Measurements from ENCODE around the gene IL12RB2.
A peak's percentile ranks its signal among the peaks of the same experiment; 100 is the strongest.
"Not testable (repeated sequence)": the region's sequence is repeated elsewhere in the genome, so short reads cannot be mapped to it uniquely, and the experiment has no call there.

The IL12RB2 gene

GRCh38 chr1:67400029-67400786, 92.5 kb downstream of the IL12RB2 start:
- not testable (repeated sequence) for DNase-seq

- no peak for DNase-seq
These were observed 93.8 kb downstream of the IL12RB2 start for GRCh38 chr1:67401443-67401842.

GRCh38 chr1:67404212-67404620, 96.5 kb downstream of the IL12RB2 start:
- no peak for DNase-seq

- no peak for DNase-seq
These were observed 98.0 kb downstream of the IL12RB2 start for GRCh38 chr1:67405473-67406245.

GRCh38 chr1:67407498-67407897, 99.8 kb downstream of the IL12RB2 start:
- no peak for DNase-seq

GRCh38 chr1:67408148-67408547, 100.5 kb downstream of the IL12RB2 start:
- DNase-seq: no peak

GRCh38 chr1:67413101-67413500, 105.4 kb downstream of the IL12RB2 start:
- DNase-seq: not testable (repeated sequence)

GRCh38 chr1:67414574-67414973, 106.9 kb downstream of the IL12RB2 start:
- DNase-seq: no peak

GRCh38 chr1:67415041-67415440, 107.4 kb downstream of the IL12RB2 start:
- no peak for DNase-seq

GRCh38 chr1:67417733-67418132, 110.1 kb downstream of the IL12RB2 start:
- DNase-seq: not testable (repeated sequence)

- no peak for DNase-seq
These were observed 111.3 kb downstream of the IL12RB2 start for GRCh38 chr1:67418839-67419586.

GRCh38 chr1:67420835-67421492, 113.3 kb downstream of the IL12RB2 start:
- no peak for DNase-seq

GRCh38 chr1:67427465-67427864, 119.8 kb downstream of the IL12RB2 start:
- DNase-seq: no peak

GRCh38 chr1:67427947-67428346, 120.3 kb downstream of the IL12RB2 start:
- DNase-seq: no peak

GRCh38 chr1:67429011-67429527, 121.4 kb downstream of the IL12RB2 start:
- no peak for DNase-seq

- DNase-seq: peak; percentile 23
These were observed 122.1 kb downstream of the IL12RB2 start for GRCh38 chr1:67429528-67430357.

- DNase-seq: peak; percentile 98
These were observed 122.9 kb downstream of the IL12RB2 start, which contains the start of gene SERBP1 for GRCh38 chr1:67430358-67431155. Gene SERBP1 (minus strand): TSS chr1:67430402. CDS start chr1:67430300, 102 bp downstream.

GRCh38 chr1:67431156-67431765, 123.6 kb downstream of the IL12RB2 start:
- no peak for DNase-seq

- DNase-seq: no peak
These were observed 124.4 kb downstream of the IL12RB2 start for GRCh38 chr1:67431869-67432578.

- no peak for DNase-seq
These were observed 125.1 kb downstream of the IL12RB2 start for GRCh38 chr1:67432745-67433144.
